HCT116 (cell line): ENCODE results near the gene RASL10A.

Source experiments
- CEBPB ChIP-seq: IDR thresholded peaks from 2 replicates; pipeline ENCODE4 v1.6.1; 2012; ENCODE audit warnings: low read depth
- EZH2 ChIP-seq: fragments of 200-600 bp; sonication (generic); IDR thresholded peaks from 2 replicates; pipeline ENCODE4 v1.6.1; 2017; ENCODE audit warnings: antibody characterized with exemption, mixed run types
- YY1 ChIP-seq: IDR thresholded peaks from 2 replicates; pipeline ENCODE4 v1.6.1; 2011; ENCODE audit warnings: low read length, low read depth, moderate library complexity, mild to moderate bottlenecking; ENCODE audit not compliant: insufficient replicate concordance; ENCODE audit errors: extremely low read depth

DNA sequence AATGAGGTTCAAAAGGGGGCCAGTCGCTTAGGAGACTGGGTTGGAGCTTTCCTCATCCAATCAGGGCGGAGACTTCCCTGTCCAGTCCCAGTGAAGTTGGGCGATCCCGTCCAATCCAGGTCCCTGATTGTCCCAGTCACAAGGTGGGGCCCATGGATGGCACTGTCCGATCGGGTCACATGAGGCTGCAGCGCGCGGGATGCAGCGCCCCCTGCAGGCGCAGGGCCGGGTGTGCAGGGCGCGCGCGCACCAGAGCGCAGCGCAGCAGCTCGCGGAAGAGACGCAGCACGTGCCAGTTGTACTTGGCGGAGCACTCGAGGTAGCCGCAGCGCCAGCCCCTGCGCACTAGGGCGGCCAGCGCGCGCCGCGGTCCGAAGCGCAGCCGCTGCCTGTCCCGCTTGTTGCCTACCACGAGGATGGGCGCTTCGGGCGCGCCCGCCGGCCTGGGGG, 2.3 kb downstream of the RASL10A start:
- TF ChIP-seq EZH2 = no peak
- no peak for TF ChIP-seq YY1
- no peak for TF ChIP-seq CEBPB
